PFSK-1 (cell line): ENCODE results near the gene ANKIB1.

Experiments
- FOXP2 ChIP-seq: optimal IDR thresholded peaks from 2 replicates; pipeline ENCODE3; 2011; ENCODE audit warnings: borderline replicate concordance, control low read depth, inconsistent platforms; ENCODE audit not compliant: insufficient read depth; ENCODE audit errors: extremely low read length, extremely low read depth
- POLR2AphosphoS5 ChIP-seq: IDR thresholded peaks from 2 replicates; pipeline ENCODE4 v1.6.1; 2012; ENCODE audit warnings: low read depth, mild to moderate bottlenecking, control low read depth, low read length, moderate library complexity
- SIN3A ChIP-seq: IDR thresholded peaks from 2 replicates; pipeline ENCODE4 v1.6.1; 2012; ENCODE audit warnings: mild to moderate bottlenecking, low read length, moderate library complexity, borderline replicate concordance; ENCODE audit not compliant: insufficient read depth
- TAF1 ChIP-seq: IDR thresholded peaks from 2 replicates; pipeline ENCODE4 v1.6.1; 2012; ENCODE audit warnings: low read length, control low read depth, borderline replicate concordance; ENCODE audit not compliant: insufficient read depth
- TF ChIP-seq, protein P1 (sequence below), 2 experiments: IDR thresholded peaks; 2 replicates each; pipeline versions ENCODE4 v1.6.1 to v1.8.0; 2011 to 2012; ENCODE audit warnings: low read depth in 2 of 2, low read length in 2 of 2, control low read depth in 1 of 2, inconsistent platforms in 1 of 2, mild to moderate bottlenecking in 1 of 2, moderate library complexity in 1 of 2; ENCODE audit not compliant: insufficient read depth in 1 of 2

ANKIB1 gene

DNA sequence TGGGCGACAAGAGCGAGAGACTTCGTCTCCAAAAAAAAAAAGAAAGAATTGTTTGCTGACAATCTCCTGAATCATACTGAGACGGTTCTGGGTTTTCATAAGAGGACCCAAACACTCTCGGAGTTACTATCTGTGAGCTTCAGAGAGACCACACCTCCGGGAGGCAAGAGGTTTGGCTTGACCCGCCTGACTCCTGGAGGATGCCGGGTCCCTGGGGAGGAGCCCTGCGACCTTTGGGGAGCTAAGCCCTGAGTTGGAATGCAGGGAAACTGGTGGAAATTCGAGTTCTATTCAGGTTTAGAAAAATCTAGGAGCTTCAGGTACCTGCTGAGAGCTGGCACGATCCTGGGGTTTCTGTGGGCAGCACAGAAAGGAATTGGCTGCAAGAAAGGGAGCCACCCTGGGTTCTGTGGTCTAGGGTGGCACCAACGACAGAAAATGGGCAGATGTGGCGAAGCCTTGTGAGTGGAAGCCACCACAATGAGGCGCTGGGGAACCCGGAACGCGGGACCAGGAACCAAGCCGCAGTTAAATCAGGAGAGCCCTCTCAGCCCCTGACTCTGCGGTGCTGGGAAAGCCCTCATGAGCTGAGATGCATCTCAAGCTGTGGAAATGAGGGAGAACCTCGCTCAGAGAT lies 179.7 kb downstream of the ANKIB1 start:
- no peak for TF ChIP-seq TAF1
- TF ChIP-seq FOXP2, result no peak
- TF ChIP-seq, protein P1, sequence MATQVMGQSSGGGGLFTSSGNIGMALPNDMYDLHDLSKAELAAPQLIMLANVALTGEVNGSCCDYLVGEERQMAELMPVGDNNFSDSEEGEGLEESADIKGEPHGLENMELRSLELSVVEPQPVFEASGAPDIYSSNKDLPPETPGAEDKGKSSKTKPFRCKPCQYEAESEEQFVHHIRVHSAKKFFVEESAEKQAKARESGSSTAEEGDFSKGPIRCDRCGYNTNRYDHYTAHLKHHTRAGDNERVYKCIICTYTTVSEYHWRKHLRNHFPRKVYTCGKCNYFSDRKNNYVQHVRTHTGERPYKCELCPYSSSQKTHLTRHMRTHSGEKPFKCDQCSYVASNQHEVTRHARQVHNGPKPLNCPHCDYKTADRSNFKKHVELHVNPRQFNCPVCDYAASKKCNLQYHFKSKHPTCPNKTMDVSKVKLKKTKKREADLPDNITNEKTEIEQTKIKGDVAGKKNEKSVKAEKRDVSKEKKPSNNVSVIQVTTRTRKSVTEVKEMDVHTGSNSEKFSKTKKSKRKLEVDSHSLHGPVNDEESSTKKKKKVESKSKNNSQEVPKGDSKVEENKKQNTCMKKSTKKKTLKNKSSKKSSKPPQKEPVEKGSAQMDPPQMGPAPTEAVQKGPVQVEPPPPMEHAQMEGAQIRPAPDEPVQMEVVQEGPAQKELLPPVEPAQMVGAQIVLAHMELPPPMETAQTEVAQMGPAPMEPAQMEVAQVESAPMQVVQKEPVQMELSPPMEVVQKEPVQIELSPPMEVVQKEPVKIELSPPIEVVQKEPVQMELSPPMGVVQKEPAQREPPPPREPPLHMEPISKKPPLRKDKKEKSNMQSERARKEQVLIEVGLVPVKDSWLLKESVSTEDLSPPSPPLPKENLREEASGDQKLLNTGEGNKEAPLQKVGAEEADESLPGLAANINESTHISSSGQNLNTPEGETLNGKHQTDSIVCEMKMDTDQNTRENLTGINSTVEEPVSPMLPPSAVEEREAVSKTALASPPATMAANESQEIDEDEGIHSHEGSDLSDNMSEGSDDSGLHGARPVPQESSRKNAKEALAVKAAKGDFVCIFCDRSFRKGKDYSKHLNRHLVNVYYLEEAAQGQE (IDR thresholded peaks at IDR 0.05; ENCODE audit: insufficient read depth in 1 of 2, low read depth in 2 of 2, low read length in 2 of 2), result no peak

DNA sequence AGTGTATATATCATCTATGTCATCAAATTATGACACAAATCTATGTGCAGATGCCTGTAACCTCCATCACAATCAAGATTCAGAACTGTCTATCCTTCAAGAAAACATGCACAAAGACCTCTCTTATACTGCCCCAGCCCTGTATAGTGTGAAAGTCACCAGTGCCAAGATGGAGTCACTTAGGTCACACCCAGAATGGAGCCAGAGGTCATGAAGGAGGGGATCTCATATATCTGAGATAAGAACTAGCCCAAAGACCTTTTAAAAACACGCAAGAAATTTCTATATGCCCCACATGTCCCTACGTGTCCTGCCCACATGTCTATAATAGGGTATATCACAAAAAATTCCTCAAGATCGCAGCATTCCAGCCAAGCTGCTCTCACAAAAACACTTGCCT lies 181.4 kb downstream of the ANKIB1 start:
- TF ChIP-seq TAF1 (no peak), SIN3A (no peak), FOXP2 (no peak), POLR2AphosphoS5 (no peak)
- TF ChIP-seq, protein P1 (IDR thresholded peaks at IDR 0.05; ENCODE audit: insufficient read depth in 1 of 2, low read depth in 2 of 2, low read length in 2 of 2), result no peak

DNA sequence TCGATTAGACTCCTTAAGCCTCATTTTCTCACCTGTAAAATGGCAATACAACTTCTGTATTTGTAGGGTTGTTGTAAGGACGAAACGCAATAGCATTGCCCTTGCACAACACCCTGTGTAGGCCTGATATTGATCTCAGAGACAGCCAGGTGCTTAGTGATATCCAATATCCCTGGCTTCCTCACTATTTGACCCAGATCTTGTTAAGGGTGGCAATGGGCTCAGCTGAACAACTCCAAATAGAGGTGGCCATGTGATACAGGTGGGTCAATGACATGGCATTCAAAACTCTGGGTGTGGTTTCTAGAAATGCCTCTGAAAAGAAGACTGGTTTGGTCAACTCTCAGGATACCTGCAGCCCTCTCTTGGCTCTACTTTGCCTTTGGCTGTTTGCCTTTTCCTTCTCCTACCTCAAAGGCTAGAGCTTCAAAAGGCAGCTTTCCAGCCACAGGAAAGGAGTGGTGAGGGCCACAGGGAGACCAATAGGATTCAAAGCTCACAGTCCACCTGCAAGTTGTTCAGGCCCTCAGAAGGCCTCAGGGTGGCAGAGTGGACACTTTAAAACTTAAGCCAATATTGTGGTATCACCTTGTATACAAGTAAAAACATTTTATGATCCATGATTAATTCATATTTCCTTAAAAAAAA lies 186.6 kb downstream of the ANKIB1 start:
- no peak for TF ChIP-seq SIN3A
- no peak for TF ChIP-seq FOXP2

DNA sequence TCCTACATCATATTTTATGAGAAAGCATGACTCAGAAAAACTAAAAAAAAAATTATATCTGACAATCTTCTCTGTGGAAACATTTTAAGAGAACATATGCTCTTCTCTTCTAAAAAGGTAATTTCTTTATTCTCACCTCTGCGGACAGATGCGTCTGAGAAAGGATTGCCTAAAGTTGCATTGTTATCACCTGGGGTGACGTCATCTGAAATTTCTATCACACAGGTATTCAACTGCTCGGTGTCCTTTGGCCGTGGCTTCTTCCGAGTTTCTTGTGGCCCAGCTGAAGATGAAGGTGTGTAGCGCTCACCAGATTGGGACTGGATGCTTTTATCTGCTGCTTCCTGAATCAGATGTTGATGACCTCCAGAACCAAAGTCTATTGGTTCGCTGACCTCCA lies 187.2 kb downstream of the ANKIB1 start:
- TF ChIP-seq FOXP2, result no peak

DNA sequence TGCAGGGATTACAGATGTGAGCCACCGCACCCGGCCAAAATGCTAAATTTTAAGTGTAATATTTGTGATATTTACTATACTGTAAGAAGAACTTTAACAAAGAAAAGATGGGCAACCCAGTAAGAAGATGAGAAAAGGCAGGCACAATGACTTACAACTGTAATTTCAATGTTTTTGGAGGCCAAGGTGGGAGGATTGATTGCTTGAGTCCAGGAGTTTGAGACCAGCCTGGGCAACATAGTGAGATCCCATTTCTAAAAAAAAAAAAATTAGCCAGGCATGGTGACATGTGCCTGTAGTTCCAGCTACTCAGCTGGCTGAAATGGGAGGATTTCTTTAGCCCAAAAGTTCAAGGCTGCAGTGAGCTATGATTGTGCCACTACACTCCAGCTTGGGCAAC lies 189.8 kb downstream of the ANKIB1 start:
- TF ChIP-seq TAF1, result no peak
- TF ChIP-seq FOXP2, result no peak
- TF ChIP-seq SIN3A, result no peak
- TF ChIP-seq, protein P1 (IDR thresholded peaks at IDR 0.05; ENCODE audit: insufficient read depth in 1 of 2, low read depth in 2 of 2, low read length in 2 of 2), result no peak

DNA sequence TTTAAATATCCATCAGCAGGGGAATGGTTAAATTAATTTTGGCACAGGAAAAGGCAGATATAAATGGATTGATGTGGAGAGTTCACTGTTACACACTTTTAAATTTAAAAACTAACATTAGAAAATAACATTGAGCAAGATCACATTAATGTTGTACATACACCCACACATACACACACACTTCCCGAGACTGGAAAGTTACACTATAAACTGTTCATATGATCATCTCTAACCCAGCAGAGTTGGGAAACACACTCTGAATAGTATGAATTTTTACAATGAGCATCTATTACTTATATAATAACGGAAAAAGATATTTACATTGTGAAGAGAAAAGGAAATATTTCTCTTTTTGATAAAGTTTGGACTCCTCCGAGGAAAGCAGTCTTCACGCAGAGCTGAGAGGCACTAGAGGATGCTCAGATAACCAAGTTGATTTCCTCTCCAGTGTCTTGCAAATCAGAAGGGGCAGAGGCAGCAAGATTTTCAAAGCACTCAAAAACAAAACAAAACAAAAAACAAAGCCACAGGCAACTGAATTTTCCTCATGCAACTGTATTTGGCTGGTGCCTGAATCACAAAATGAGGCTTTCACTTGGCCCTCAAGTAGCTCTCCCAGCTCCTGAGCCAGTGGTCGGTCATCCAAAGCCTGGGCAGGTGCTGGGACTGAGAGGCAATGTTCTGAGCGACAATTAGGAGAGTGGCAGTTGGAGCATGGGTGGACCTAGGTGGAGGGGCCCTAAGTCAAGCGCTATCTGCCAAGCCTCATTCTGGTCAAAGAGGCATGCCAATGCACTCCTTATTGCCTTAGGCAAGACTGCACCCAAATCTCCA lies 191.1 kb downstream of the ANKIB1 start:
- TF ChIP-seq SIN3A, result no peak
- TF ChIP-seq FOXP2, result no peak
- TF ChIP-seq POLR2AphosphoS5, result no peak
- TF ChIP-seq TAF1, result no peak
- TF ChIP-seq, protein P1 (IDR thresholded peaks at IDR 0.05; ENCODE audit: insufficient read depth in 1 of 2, low read depth in 2 of 2, low read length in 2 of 2), result no peak
